NT2/D1 (cell line): ENCODE measurements around the gene TGFBR2.

Experiments
- SUZ12 ChIP-seq: IDR thresholded peaks from 2 replicates; pipeline ENCODE4 v1.6.1; 2011; ENCODE audit not compliant: insufficient read length, insufficient read depth; ENCODE audit errors: extremely low read depth
- YY1 ChIP-seq: IDR thresholded peaks from 2 replicates; pipeline ENCODE4 v1.6.1; 2011; ENCODE audit not compliant: insufficient read length, insufficient read depth
- ZNF274 ChIP-seq: IDR thresholded peaks from 2 replicates; pipeline ENCODE4 v1.6.1; 2011; ENCODE audit warnings: mild to moderate bottlenecking, low read depth, low read length

GRCh38 chr3:30616347-30617027 is 10.1 kb downstream of the TGFBR2 start:
- TF ChIP-seq ZNF274 (no peak), YY1 (no peak), SUZ12 (no peak)
